HG02970 (cell line): Measurements from ENCODE around the gene SESN2.

Source experiments
- ATAC-seq: cut with Tn5 transposase; IDR thresholded peaks from one replicate; pipeline ENCODE4 v1.9.1; 2021; ENCODE audit warnings: mild to moderate bottlenecking, moderate library complexity, moderate number of reproducible peaks; ENCODE audit not compliant: unreplicated experiment, low FRiP score

Gene SESN2

GRCh38 chr1:28259252-28259933 is at the start of gene SESN2:
TSS of gene SESN2 (plus strand) at chr1:28259518. CDS start at chr1:28259848, 330 bp downstream.
- ATAC-seq: peak; percentile 91

GRCh38 chr1:28209700-28210099 is 49.6 kb upstream of the SESN2 start:
- no peak for ATAC-seq

- ATAC-seq: no peak
These were observed 46.0 kb upstream of the SESN2 start for GRCh38 chr1:28213315-28213714.

GRCh38 chr1:28229089-28229488 is 30.2 kb upstream of the SESN2 start:
- ATAC-seq: no peak

GRCh38 chr1:28229996-28230395 is 29.3 kb upstream of the SESN2 start:
- ATAC-seq: no peak

GRCh38 chr1:28232558-28233263 is 26.6 kb upstream of the SESN2 start, which contains the start of gene DNAJC8:
TSS of gene DNAJC8 (minus strand) at chr1:28233029. CDS start at chr1:28232998, 31 bp downstream.
- peak; percentile 51 for ATAC-seq

GRCh38 chr1:28233264-28233606 is 26.1 kb upstream of the SESN2 start:
- no peak for ATAC-seq

- ATAC-seq: peak; percentile 79
These were observed 23.3 kb upstream of the SESN2 start, which contains the start of gene ATP5IF1 for GRCh38 chr1:28235755-28236655. TSS of gene ATP5IF1 (plus strand) at chr1:28236124. CDS start at chr1:28236184, 60 bp downstream.

GRCh38 chr1:28236656-28237322 is 22.5 kb upstream of the SESN2 start:
- no peak for ATAC-seq

- no peak for ATAC-seq
These were observed 20.3 kb upstream of the SESN2 start for GRCh38 chr1:28239004-28239403.

GRCh38 chr1:28240024-28240423 is 19.3 kb upstream of the SESN2 start:
- no peak for ATAC-seq

- no peak for ATAC-seq
These were observed 17.6 kb upstream of the SESN2 start for GRCh38 chr1:28241638-28242241.

GRCh38 chr1:28243685-28244311 is 15.5 kb upstream of the SESN2 start:
- ATAC-seq: no peak

- no peak for ATAC-seq
These were observed 14.6 kb upstream of the SESN2 start for GRCh38 chr1:28244549-28245251.

- no peak for ATAC-seq
These were observed 12.9 kb upstream of the SESN2 start for GRCh38 chr1:28246427-28246832.

GRCh38 chr1:28247612-28248272 is 11.6 kb upstream of the SESN2 start:
- no peak for ATAC-seq

GRCh38 chr1:28248273-28249012 is 10.9 kb upstream of the SESN2 start:
- no peak for ATAC-seq
